GM20000 (cell line): ENCODE results near the gene C19orf25.

Experiments
- DNase-seq: peaks from one replicate; pipeline ENCODE4 v3.0.0; 2012; ENCODE audit warnings: low spot score
- CTCF ChIP-seq: IDR thresholded peaks from 2 replicates; pipeline ENCODE4 v1.5.1; 2012; ENCODE audit warnings: mild to moderate bottlenecking, control low read depth; ENCODE audit errors: extremely low read depth, missing control alignments

The C19orf25 gene

GRCh38 chr19:1471010-1471514, 8.0 kb downstream of the C19orf25 start:
- no peak for TF ChIP-seq CTCF
- no peak for DNase-seq

GRCh38 chr19:1470305-1471009, 8.6 kb downstream of the C19orf25 start:
- peak; percentile 89 for DNase-seq
- TF ChIP-seq CTCF = no peak

GRCh38 chr19:1470055-1470304, 9.0 kb downstream of the C19orf25 start:
- no peak for DNase-seq
- no peak for TF ChIP-seq CTCF

GRCh38 chr19:1469255-1470054, 9.6 kb downstream of the C19orf25 start:
- TF ChIP-seq CTCF = no peak
- no peak for DNase-seq

- peak; percentile 79 for DNase-seq
These were observed 10.2 kb downstream of the C19orf25 start for GRCh38 chr19:1468821-1469254.

GRCh38 chr19:1468274-1468820, 10.7 kb downstream of the C19orf25 start:
- TF ChIP-seq CTCF = no peak
- no peak for DNase-seq

More at GRCh38 chr19:1468821-1469254, 10.2 kb downstream of the C19orf25 start:
- no peak for TF ChIP-seq CTCF

- no peak for DNase-seq
- no peak for TF ChIP-seq CTCF
These were observed 11.3 kb downstream of the C19orf25 start for GRCh38 chr19:1467490-1468273.
